Ishikawa (cell line): ENCODE measurements around the gene CHEK1.

Experiments used
- EP300 ChIP-seq: IDR thresholded peaks from 2 replicates; pipeline ENCODE4 v1.6.1; 2012; ENCODE audit warnings: borderline replicate concordance
- FOXM1 ChIP-seq: IDR thresholded peaks from 2 replicates; pipeline ENCODE4 v1.6.1; 2012; ENCODE audit warnings: low read depth, borderline replicate concordance
- TAF1 ChIP-seq: IDR thresholded peaks from 2 replicates; pipeline ENCODE4 v1.6.1; 2012; ENCODE audit warnings: low read depth, mild to moderate bottlenecking

GRCh38 chr11:125624756-125625213, at the start of gene CHEK1:
- TF ChIP-seq FOXM1: no peak
- TF ChIP-seq EP300: no peak
- no peak for TF ChIP-seq TAF1
